Endothelial cell (in vitro differentiated cells): Measurements from ENCODE around the gene JAGN1. TPM values are rescaled to one million over a fixed set of nuclear protein-coding genes. Genes with fewer than 3 reads are reported as not detected.
"Not testable (repeated sequence)": the region's sequence is repeated elsewhere in the genome, so short reads cannot be mapped to it uniquely, and the experiment has no call there.

ENCODE experiments used
- DNase-seq: peaks from one replicate; pipeline ENCODE4 v3.0.0; 2021; ENCODE audit warnings: low spot score
- H3K27ac Mint-ChIP-seq: one replicate; pipeline ENCODE4 v1.8.0; 2021; ENCODE audit warnings: mixed read lengths, inconsistent platforms; ENCODE audit not compliant: unreplicated experiment
- H3K27me3 Mint-ChIP-seq: one replicate; pipeline ENCODE4 v1.8.0; 2021; ENCODE audit warnings: mild to moderate bottlenecking, moderate library complexity, mixed read lengths, inconsistent platforms; ENCODE audit not compliant: unreplicated experiment
- H3K36me3 Mint-ChIP-seq: one replicate; pipeline ENCODE4 v1.8.0; 2021; ENCODE audit warnings: mild to moderate bottlenecking, low read depth, mixed read lengths, inconsistent platforms; ENCODE audit not compliant: unreplicated experiment
- H3K4me1 Mint-ChIP-seq: one replicate; pipeline ENCODE4 v1.8.0; 2021; ENCODE audit warnings: mild to moderate bottlenecking, mixed read lengths, inconsistent platforms; ENCODE audit not compliant: unreplicated experiment
- H3K4me3 Mint-ChIP-seq: one replicate; pipeline ENCODE4 v1.8.0; 2021; ENCODE audit warnings: mild to moderate bottlenecking, mixed read lengths, inconsistent platforms; ENCODE audit not compliant: unreplicated experiment
- H3K9me3 Mint-ChIP-seq: one replicate; pipeline ENCODE4 v1.8.0; 2021; ENCODE audit warnings: mixed read lengths, inconsistent platforms; ENCODE audit not compliant: unreplicated experiment
- CTCF ChIP-seq: fragments of 200-600 bp; sonication (generic); IDR thresholded peaks from one replicate; pipeline ENCODE4 v1.5.0; 2021; ENCODE audit warnings: antibody characterized with exemption; ENCODE audit not compliant: unreplicated experiment
- total RNA-seq: library from RNA; stranded (reverse); fragmentation: NEBNext Ultra II Directional; extraction: Animal tissue kit (Norgen Biotek cat#: 25700); gene quantifications from one replicate; pipeline ENCODE4 v1.2.1, GENCODE V29; 2021; ENCODE audit not compliant: unreplicated experiment

The JAGN1 gene
- total RNA-seq, 1 donor from 2014 or later, result 26.6 TPM

DNA sequence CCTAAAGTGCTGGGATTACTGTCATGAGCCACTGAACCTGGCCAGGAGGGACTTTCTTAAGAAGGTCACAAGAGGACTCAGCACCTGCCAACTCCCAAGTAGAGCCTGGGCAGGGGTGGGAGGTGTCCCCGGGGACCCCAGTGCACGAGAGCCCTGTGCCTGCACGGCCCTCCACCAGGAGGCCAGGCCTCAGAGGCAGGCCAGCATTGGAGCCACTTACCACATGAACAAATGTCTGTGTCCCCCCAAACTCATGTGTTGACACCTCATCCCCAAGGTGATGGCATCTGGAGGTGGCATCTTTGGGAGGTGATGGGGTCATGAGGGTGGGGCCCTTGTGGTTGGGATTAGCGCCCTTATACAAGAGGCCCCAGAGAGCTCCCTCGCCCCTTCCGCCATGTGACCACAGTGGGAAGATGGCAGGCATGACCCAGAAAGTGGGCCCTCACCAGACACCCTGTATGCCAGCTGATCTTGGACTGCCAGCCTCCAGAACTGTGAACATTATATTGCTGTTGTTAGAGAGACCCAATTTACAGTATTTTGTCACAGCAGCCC, 43.4 kb upstream of the JAGN1 start:
- TF ChIP-seq CTCF, result no peak
- Mint-ChIP-seq H3K27me3 (no peaks in the 10 kb centered on the region), H3K4me3 (no peak overlapping the region), H3K4me1 (peaks cover 6% of the 10 kb centered on the region), H3K36me3 (peaks cover 4% of the 10 kb centered on the region), H3K9me3 (no peaks in the 10 kb centered on the region), H3K27ac (no peak overlapping the region)
- no peak for DNase-seq

DNA sequence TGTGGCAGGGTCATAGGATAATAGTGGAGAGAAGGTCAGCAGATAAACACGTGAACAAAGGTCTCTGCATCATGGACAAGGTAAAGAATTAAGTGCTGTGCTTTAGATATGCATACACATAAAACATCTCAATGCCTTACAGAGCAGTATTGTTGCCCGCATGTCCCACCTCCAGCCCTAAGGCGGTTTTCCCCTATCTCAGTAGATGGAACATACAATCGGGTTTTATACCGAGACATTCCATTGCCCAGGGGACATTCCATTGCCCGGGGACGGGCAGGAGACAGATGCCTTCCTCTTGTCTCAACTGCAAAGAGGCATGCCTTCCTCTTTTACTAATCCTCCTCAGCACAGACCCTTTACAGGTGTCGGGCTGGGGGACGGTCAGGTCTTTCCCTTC, 42.5 kb upstream of the JAGN1 start:
- not testable (repeated sequence) for H3K9me3 Mint-ChIP-seq, H3K27me3 Mint-ChIP-seq, H3K36me3 Mint-ChIP-seq

DNA sequence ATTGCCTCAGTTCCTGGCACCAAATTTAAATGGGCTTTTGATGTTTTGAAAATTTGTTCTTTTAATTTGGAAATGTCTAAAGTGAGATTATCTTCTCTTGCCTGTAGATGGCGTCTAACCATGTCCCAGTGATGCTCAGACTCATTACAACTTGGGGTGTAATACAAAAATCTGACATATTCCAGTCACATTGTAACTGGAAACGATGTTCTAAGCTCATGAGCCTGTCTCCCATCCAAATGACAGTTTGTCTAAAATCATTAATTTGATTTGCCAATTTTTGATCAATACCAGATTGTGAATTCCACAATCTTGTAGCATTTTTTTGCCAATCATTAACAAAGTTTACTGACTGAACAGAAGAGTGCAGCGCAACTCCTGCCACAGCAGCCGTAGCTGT, 41.5 kb upstream of the JAGN1 start:
- H3K27me3 Mint-ChIP-seq, H3K4me3 Mint-ChIP-seq, H3K9me3 Mint-ChIP-seq, H3K4me1 Mint-ChIP-seq, DNase-seq, H3K36me3 Mint-ChIP-seq, H3K27ac Mint-ChIP-seq: not testable (repeated sequence)

More for the DNA sequence above, 42.5 kb upstream of the JAGN1 start:
- H3K4me1 Mint-ChIP-seq, H3K27ac Mint-ChIP-seq, H3K4me3 Mint-ChIP-seq, DNase-seq: not testable (repeated sequence)

GRCh38 chr3:9851383-9851782, 39.0 kb upstream of the JAGN1 start:
- not testable (repeated sequence) for H3K27me3 Mint-ChIP-seq, H3K36me3 Mint-ChIP-seq, H3K4me3 Mint-ChIP-seq, DNase-seq, H3K27ac Mint-ChIP-seq, H3K9me3 Mint-ChIP-seq, H3K4me1 Mint-ChIP-seq

DNA sequence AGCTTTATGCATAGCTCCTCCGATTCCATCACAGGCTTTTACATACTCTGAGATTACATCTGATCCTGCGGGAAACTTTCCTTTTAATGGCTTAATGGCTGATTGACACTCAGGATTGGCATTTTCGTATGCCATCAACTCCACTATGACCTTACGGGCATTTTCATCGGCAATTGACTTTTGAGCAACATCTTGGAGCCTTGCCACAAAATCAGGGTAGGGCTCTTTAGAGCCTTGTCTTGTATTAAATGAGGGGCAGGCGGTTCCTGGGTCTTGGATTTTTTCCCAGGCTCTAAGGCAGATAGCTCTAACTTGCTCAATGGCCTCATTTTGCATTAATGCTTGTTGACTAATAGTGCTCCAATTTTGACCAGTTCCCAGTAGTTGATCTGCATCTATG, 38.5 kb upstream of the JAGN1 start:
- not testable (repeated sequence) for H3K27ac Mint-ChIP-seq, H3K4me1 Mint-ChIP-seq, DNase-seq, H3K9me3 Mint-ChIP-seq, H3K36me3 Mint-ChIP-seq, H3K27me3 Mint-ChIP-seq, H3K4me3 Mint-ChIP-seq

- Mint-ChIP-seq H3K36me3 (no peaks in the 10 kb centered on the region), H3K4me3 (no peak overlapping the region), H3K4me1 (no peaks in the 10 kb centered on the region), H3K27me3 (no peaks in the 10 kb centered on the region), H3K9me3 (no peaks in the 10 kb centered on the region), H3K27ac (no peak overlapping the region)
- no peak for TF ChIP-seq CTCF
- no peak for DNase-seq
Observed at GRCh38 chr3:9852528-9852927, 37.9 kb upstream of the JAGN1 start.

DNA sequence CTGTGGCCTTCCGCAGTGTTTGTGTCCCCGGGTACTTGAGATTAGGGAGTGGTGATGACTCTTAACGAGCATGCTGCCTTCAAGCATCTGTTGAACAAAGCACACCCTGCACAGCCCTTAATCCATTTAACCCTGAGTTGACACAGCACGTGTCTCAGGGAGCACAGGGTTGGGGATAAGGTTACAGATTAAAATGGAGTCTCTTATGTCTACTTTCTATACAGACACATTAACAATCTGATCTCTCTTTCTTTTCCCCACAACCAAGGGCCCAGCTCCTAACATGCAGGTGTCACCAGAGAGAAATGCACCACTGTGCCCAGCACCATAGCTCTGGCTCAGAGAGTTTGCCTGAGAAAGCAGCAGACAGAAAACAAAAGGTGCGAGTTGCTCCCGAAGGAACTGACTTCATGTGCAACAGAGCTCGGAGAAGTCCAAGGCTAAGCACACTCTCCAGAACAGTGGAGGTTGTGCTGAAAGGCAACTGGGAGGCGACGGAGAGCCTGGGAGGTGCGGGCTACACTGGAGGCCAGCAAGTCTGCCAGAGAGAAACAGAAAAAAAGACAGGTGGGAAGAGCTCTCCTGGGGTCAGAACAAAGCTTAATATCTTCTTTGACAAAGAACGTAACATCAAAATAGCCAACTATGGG, 36.0 kb upstream of the JAGN1 start:
- H3K9me3 Mint-ChIP-seq, H3K4me1 Mint-ChIP-seq, H3K4me3 Mint-ChIP-seq, H3K27me3 Mint-ChIP-seq, H3K36me3 Mint-ChIP-seq, H3K27ac Mint-ChIP-seq, DNase-seq: not testable (repeated sequence)
